Epithelial cell of esophagus (primary cell): ENCODE measurements around the gene C9.
"Not testable (repeated sequence)": the region's sequence is repeated elsewhere in the genome, so short reads cannot be mapped to it uniquely, and the experiment has no call there.

Experiments
- DNase-seq: peaks from one replicate; pipeline ENCODE4 v3.0.0; 2010; ENCODE audit warnings: low read depth
- H3K4me3 ChIP-seq: 2 replicates; pipeline ENCODE4 v1.5.1; 2011; ENCODE audit warnings: mild to moderate bottlenecking, low read length, control low read depth
- CTCF ChIP-seq: IDR thresholded peaks from 2 replicates; pipeline ENCODE4 v1.5.1; 2011; ENCODE audit warnings: low read depth, mild to moderate bottlenecking, low read length, control low read depth, inconsistent platforms; ENCODE audit not compliant: insufficient read depth; ENCODE audit errors: missing control alignments

Gene C9

GRCh38 chr5:39349484-39349883 lies 14.8 kb downstream of the C9 start:
- no peak for DNase-seq
- H3K4me3 ChIP-seq, result no peak overlapping the region
- TF ChIP-seq CTCF, result no peak

GRCh38 chr5:39342460-39342859 lies 21.8 kb downstream of the C9 start:
- DNase-seq, result no peak
- H3K4me3 ChIP-seq, result no peak overlapping the region
- no peak for TF ChIP-seq CTCF

GRCh38 chr5:39341896-39342295 lies 22.4 kb downstream of the C9 start:
- DNase-seq, result no peak

GRCh38 chr5:39340506-39340905 lies 23.8 kb downstream of the C9 start:
- DNase-seq, result no peak
- no peak overlapping the region for H3K4me3 ChIP-seq
- TF ChIP-seq CTCF, result no peak

More at GRCh38 chr5:39341896-39342295, 22.4 kb downstream of the C9 start:
- H3K4me3 ChIP-seq, result no peak overlapping the region
- no peak for TF ChIP-seq CTCF

GRCh38 chr5:39337252-39337915 lies 26.9 kb downstream of the C9 start:
- TF ChIP-seq CTCF, result no peak
- no peak overlapping the region for H3K4me3 ChIP-seq
- no peak for DNase-seq

GRCh38 chr5:39334296-39334695 lies 30.0 kb downstream of the C9 start:
- not testable (repeated sequence) for H3K4me3 ChIP-seq

GRCh38 chr5:39333104-39333503 lies 31.2 kb downstream of the C9 start:
- DNase-seq, result no peak
- no peak overlapping the region for H3K4me3 ChIP-seq
- no peak for TF ChIP-seq CTCF

More at GRCh38 chr5:39334296-39334695, 30.0 kb downstream of the C9 start:
- DNase-seq, result not testable (repeated sequence)
